ENCODE data around the gene SUV39H1.

The SUV39H1 gene

GRCh38 chrX:48703228-48703627 lies 6.7 kb downstream of the SUV39H1 start:
- H3K4me1 ChIP-seq (ENCODE audit: control insufficient read depth, insufficient read depth, low read length): peaks cover 6% of the 10 kb centered on the region
- peaks cover 28% of the 10 kb centered on the region for H3K36me3 ChIP-seq (ENCODE audit: control insufficient read depth, insufficient read depth, low read length)
- no peak overlapping the region for H3K9ac ChIP-seq (ENCODE audit: low read depth, low read length)
- no peaks in the 10 kb centered on the region for H3K9me3 ChIP-seq (ENCODE audit: control insufficient read depth, insufficient read depth, low read length)
- H3K27me3 ChIP-seq (ENCODE audit: control insufficient read depth, insufficient read depth, low read length): no peaks in the 10 kb centered on the region
- H3K4me3 ChIP-seq (ENCODE audit: low read depth, low read length): no peak overlapping the region

- no peaks in the 10 kb centered on the region for H3K9me3 ChIP-seq (ENCODE audit: control insufficient read depth, insufficient read depth, low read length)
- H3K9ac ChIP-seq (ENCODE audit: low read depth, low read length): no peak overlapping the region
- no peaks in the 10 kb centered on the region for H3K27me3 ChIP-seq (ENCODE audit: control insufficient read depth, insufficient read depth, low read length)
- H3K4me3 ChIP-seq (ENCODE audit: low read depth, low read length): no peak overlapping the region
- peaks cover 4% of the 10 kb centered on the region for H3K4me1 ChIP-seq (ENCODE audit: control insufficient read depth, insufficient read depth, low read length)
- H3K36me3 ChIP-seq (ENCODE audit: control insufficient read depth, insufficient read depth, low read length): peaks cover 28% of the 10 kb centered on the region
Measured at GRCh38 chrX:48703642-48704481, 7.3 kb downstream of the SUV39H1 start.

GRCh38 chrX:48705871-48706270 lies 9.3 kb downstream of the SUV39H1 start:
- H3K4me1 ChIP-seq (ENCODE audit: control insufficient read depth, insufficient read depth, low read length): no peaks in the 10 kb centered on the region
- no peak overlapping the region for H3K9ac ChIP-seq (ENCODE audit: low read depth, low read length)
- no peaks in the 10 kb centered on the region for H3K9me3 ChIP-seq (ENCODE audit: control insufficient read depth, insufficient read depth, low read length)
- no peak overlapping the region for H3K4me3 ChIP-seq (ENCODE audit: low read depth, low read length)
- no peaks in the 10 kb centered on the region for H3K27me3 ChIP-seq (ENCODE audit: control insufficient read depth, insufficient read depth, low read length)
- H3K36me3 ChIP-seq (ENCODE audit: control insufficient read depth, insufficient read depth, low read length): peaks cover 12% of the 10 kb centered on the region

- no peaks in the 10 kb centered on the region for H3K4me1 ChIP-seq (ENCODE audit: control insufficient read depth, insufficient read depth, low read length)
- no peaks in the 10 kb centered on the region for H3K9me3 ChIP-seq (ENCODE audit: control insufficient read depth, insufficient read depth, low read length)
- H3K27me3 ChIP-seq (ENCODE audit: control insufficient read depth, insufficient read depth, low read length): no peaks in the 10 kb centered on the region
- H3K4me3 ChIP-seq (ENCODE audit: low read depth, low read length): no peak overlapping the region
- H3K9ac ChIP-seq (ENCODE audit: low read depth, low read length): no peak overlapping the region
- H3K36me3 ChIP-seq (ENCODE audit: control insufficient read depth, insufficient read depth, low read length): peaks cover 3% of the 10 kb centered on the region
Measured at GRCh38 chrX:48709522-48710112, 13.1 kb downstream of the SUV39H1 start.

GRCh38 chrX:48711162-48711928 lies 14.8 kb downstream of the SUV39H1 start:
- Histone ChIP-seq H3K36me3 (ENCODE audit: control insufficient read depth, insufficient read depth, low read length) (peaks cover 1% of the 10 kb centered on the region), H3K4me1 (ENCODE audit: control insufficient read depth, insufficient read depth, low read length) (no peaks in the 10 kb centered on the region), H3K27me3 (ENCODE audit: control insufficient read depth, insufficient read depth, low read length) (no peaks in the 10 kb centered on the region), H3K9me3 (ENCODE audit: control insufficient read depth, insufficient read depth, low read length) (no peaks in the 10 kb centered on the region), H3K4me3 (ENCODE audit: low read depth, low read length) (no peak overlapping the region), H3K9ac (ENCODE audit: low read depth, low read length) (no peak overlapping the region)

GRCh38 chrX:48711929-48712505 lies 15.5 kb downstream of the SUV39H1 start:
- Histone ChIP-seq H3K27me3 (ENCODE audit: control insufficient read depth, insufficient read depth, low read length) (no peaks in the 10 kb centered on the region), H3K4me1 (ENCODE audit: control insufficient read depth, insufficient read depth, low read length) (no peaks in the 10 kb centered on the region), H3K36me3 (ENCODE audit: control insufficient read depth, insufficient read depth, low read length) (no peaks in the 10 kb centered on the region), H3K9me3 (ENCODE audit: control insufficient read depth, insufficient read depth, low read length) (no peaks in the 10 kb centered on the region), H3K4me3 (ENCODE audit: low read depth, low read length) (no peak overlapping the region), H3K9ac (ENCODE audit: low read depth, low read length) (no peak overlapping the region)

GRCh38 chrX:48713847-48714246 lies 17.3 kb downstream of the SUV39H1 start:
- Histone ChIP-seq H3K27me3 (ENCODE audit: control insufficient read depth, insufficient read depth, low read length) (no peaks in the 10 kb centered on the region), H3K4me1 (ENCODE audit: control insufficient read depth, insufficient read depth, low read length) (no peaks in the 10 kb centered on the region), H3K9ac (ENCODE audit: low read depth, low read length) (no peak overlapping the region), H3K4me3 (ENCODE audit: low read depth, low read length) (no peak overlapping the region), H3K36me3 (ENCODE audit: control insufficient read depth, insufficient read depth, low read length) (no peaks in the 10 kb centered on the region), H3K9me3 (ENCODE audit: control insufficient read depth, insufficient read depth, low read length) (peaks cover 3% of the 10 kb centered on the region)

- Histone ChIP-seq H3K4me1 (ENCODE audit: control insufficient read depth, insufficient read depth, low read length) (no peaks in the 10 kb centered on the region), H3K9ac (ENCODE audit: low read depth, low read length) (no peak overlapping the region), H3K4me3 (ENCODE audit: low read depth, low read length) (no peak overlapping the region), H3K36me3 (ENCODE audit: control insufficient read depth, insufficient read depth, low read length) (no peaks in the 10 kb centered on the region), H3K27me3 (ENCODE audit: control insufficient read depth, insufficient read depth, low read length) (no peaks in the 10 kb centered on the region), H3K9me3 (ENCODE audit: control insufficient read depth, insufficient read depth, low read length) (peaks cover 3% of the 10 kb centered on the region)
Measured at GRCh38 chrX:48714573-48714972, 18.0 kb downstream of the SUV39H1 start.

- Histone ChIP-seq H3K4me3 (ENCODE audit: low read depth, low read length) (no peak overlapping the region), H3K27me3 (ENCODE audit: control insufficient read depth, insufficient read depth, low read length) (no peaks in the 10 kb centered on the region), H3K9ac (ENCODE audit: low read depth, low read length) (no peak overlapping the region), H3K36me3 (ENCODE audit: control insufficient read depth, insufficient read depth, low read length) (no peaks in the 10 kb centered on the region), H3K4me1 (ENCODE audit: control insufficient read depth, insufficient read depth, low read length) (no peaks in the 10 kb centered on the region), H3K9me3 (ENCODE audit: control insufficient read depth, insufficient read depth, low read length) (peaks cover 3% of the 10 kb centered on the region)
Measured at GRCh38 chrX:48715072-48715471, 18.5 kb downstream of the SUV39H1 start.

- no peaks in the 10 kb centered on the region for H3K36me3 ChIP-seq (ENCODE audit: control insufficient read depth, insufficient read depth, low read length)
Measured at GRCh38 chrX:48715876-48716502, 19.5 kb downstream of the SUV39H1 start.

GRCh38 chrX:48719958-48720357 lies 23.4 kb downstream of the SUV39H1 start:
- Histone ChIP-seq H3K9me3 (ENCODE audit: control insufficient read depth, insufficient read depth, low read length) (peaks cover 6% of the 10 kb centered on the region), H3K4me1 (ENCODE audit: control insufficient read depth, insufficient read depth, low read length) (no peaks in the 10 kb centered on the region), H3K9ac (ENCODE audit: low read depth, low read length) (no peak overlapping the region), H3K4me3 (ENCODE audit: low read depth, low read length) (no peak overlapping the region), H3K36me3 (ENCODE audit: control insufficient read depth, insufficient read depth, low read length) (no peaks in the 10 kb centered on the region), H3K27me3 (ENCODE audit: control insufficient read depth, insufficient read depth, low read length) (no peaks in the 10 kb centered on the region)

More at GRCh38 chrX:48715876-48716502, 19.5 kb downstream of the SUV39H1 start:
- H3K4me3 ChIP-seq (ENCODE audit: low read depth, low read length): no peak overlapping the region
- H3K9me3 ChIP-seq (ENCODE audit: control insufficient read depth, insufficient read depth, low read length): peaks cover 6% of the 10 kb centered on the region
- no peaks in the 10 kb centered on the region for H3K4me1 ChIP-seq (ENCODE audit: control insufficient read depth, insufficient read depth, low read length)
- H3K27me3 ChIP-seq (ENCODE audit: control insufficient read depth, insufficient read depth, low read length): no peaks in the 10 kb centered on the region
- H3K9ac ChIP-seq (ENCODE audit: low read depth, low read length): no peak overlapping the region
